Cardiac muscle cell (in vitro differentiated cells and primary cell): ENCODE data around the gene SPOP. TPM values are rescaled to one million over a fixed set of nuclear protein-coding genes. Genes with fewer than 3 reads are reported as not detected.

Experiments used
- DNase-seq, 2 donors: peaks; one replicate each; pipeline versions ENCODE4 v3.0.0 to v3.0.0-alpha.2; 2010 to 2017; ENCODE audit warnings: low read depth in 1 of 2, low spot score in 1 of 2
- H3K27ac ChIP-seq: fragments of 200-600 bp; sonication (generic); 2 replicates; pipeline ENCODE4 v1.5.1; 2016
- H3K27me3 ChIP-seq: fragments of 200-600 bp; sonication (generic); 2 replicates; pipeline ENCODE4 v1.6.0; 2016; ENCODE audit warnings: control low read depth
- H3K36me3 ChIP-seq: fragments of 200-600 bp; sonication (generic); 2 replicates; pipeline ENCODE4 v1.5.1; 2016; ENCODE audit warnings: control low read depth
- H3K4me1 ChIP-seq: fragments of 200-600 bp; sonication (generic); 2 replicates; pipeline ENCODE4 v1.8.1; 2017; ENCODE audit warnings: low read depth, mild to moderate bottlenecking, mixed run types
- H3K4me3 ChIP-seq: fragments of 200-600 bp; sonication (generic); 2 replicates; pipeline ENCODE4 v1.5.1; 2016; ENCODE audit warnings: mild to moderate bottlenecking
- H3K9me3 ChIP-seq: fragments of 200-600 bp; sonication (generic); 2 replicates; pipeline ENCODE4 v1.5.1; 2017; ENCODE audit warnings: low read depth, mild to moderate bottlenecking, control low read depth
- polyA plus RNA-seq: library from polyadenylated mRNA; unstranded; fragments of >200 nt; fragmentation: Nextera tagmentation; extraction: Ambion mirVana; gene quantifications from 2 replicates; pipeline ENCODE4 v1.2.1, GENCODE V29; 2016
- total RNA-seq: library from RNA; depleted of rRNA; stranded (reverse); fragments of >200 nt; gene quantifications from 2 replicates; pipeline ENCODE4 v1.2.3, GENCODE V29; 2016
- TF ChIP-seq, protein P1 (sequence below): IDR thresholded peaks from 2 replicates; pipeline ENCODE4 v1.5.1; 2012; ENCODE audit warnings: low read depth, mild to moderate bottlenecking, low read length

Gene SPOP
- total and polyA plus RNA-seq, 2 experiments from 2014 or later: 54.4 to 111 TPM

DNA sequence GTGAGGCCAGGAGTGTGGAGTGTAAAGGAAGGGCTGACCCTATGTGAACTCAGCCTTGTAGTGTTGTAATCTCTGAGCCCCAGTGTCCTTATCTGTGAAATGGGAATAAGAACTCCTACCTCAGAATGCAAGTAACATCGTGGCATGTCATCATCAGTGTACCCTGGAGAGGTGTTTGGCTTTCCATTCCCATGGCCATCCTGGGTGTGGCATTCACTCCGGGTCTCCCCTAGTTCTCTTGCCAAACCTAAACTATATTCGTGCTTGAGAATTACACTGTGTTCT is 100.3 kb downstream of the SPOP start:
- H3K4me1 ChIP-seq: peaks cover 8% of the 10 kb centered on the region
- H3K9me3 ChIP-seq: no peaks in the 10 kb centered on the region
- H3K27me3 ChIP-seq: peaks cover 13% of the 10 kb centered on the region
- H3K4me3 ChIP-seq: no peak overlapping the region
- DNase-seq: no peak
- H3K27ac ChIP-seq: no peak overlapping the region
- H3K36me3 ChIP-seq: no peaks in the 10 kb centered on the region
- TF ChIP-seq, protein P1, sequence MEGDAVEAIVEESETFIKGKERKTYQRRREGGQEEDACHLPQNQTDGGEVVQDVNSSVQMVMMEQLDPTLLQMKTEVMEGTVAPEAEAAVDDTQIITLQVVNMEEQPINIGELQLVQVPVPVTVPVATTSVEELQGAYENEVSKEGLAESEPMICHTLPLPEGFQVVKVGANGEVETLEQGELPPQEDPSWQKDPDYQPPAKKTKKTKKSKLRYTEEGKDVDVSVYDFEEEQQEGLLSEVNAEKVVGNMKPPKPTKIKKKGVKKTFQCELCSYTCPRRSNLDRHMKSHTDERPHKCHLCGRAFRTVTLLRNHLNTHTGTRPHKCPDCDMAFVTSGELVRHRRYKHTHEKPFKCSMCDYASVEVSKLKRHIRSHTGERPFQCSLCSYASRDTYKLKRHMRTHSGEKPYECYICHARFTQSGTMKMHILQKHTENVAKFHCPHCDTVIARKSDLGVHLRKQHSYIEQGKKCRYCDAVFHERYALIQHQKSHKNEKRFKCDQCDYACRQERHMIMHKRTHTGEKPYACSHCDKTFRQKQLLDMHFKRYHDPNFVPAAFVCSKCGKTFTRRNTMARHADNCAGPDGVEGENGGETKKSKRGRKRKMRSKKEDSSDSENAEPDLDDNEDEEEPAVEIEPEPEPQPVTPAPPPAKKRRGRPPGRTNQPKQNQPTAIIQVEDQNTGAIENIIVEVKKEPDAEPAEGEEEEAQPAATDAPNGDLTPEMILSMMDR: no peak

DNA sequence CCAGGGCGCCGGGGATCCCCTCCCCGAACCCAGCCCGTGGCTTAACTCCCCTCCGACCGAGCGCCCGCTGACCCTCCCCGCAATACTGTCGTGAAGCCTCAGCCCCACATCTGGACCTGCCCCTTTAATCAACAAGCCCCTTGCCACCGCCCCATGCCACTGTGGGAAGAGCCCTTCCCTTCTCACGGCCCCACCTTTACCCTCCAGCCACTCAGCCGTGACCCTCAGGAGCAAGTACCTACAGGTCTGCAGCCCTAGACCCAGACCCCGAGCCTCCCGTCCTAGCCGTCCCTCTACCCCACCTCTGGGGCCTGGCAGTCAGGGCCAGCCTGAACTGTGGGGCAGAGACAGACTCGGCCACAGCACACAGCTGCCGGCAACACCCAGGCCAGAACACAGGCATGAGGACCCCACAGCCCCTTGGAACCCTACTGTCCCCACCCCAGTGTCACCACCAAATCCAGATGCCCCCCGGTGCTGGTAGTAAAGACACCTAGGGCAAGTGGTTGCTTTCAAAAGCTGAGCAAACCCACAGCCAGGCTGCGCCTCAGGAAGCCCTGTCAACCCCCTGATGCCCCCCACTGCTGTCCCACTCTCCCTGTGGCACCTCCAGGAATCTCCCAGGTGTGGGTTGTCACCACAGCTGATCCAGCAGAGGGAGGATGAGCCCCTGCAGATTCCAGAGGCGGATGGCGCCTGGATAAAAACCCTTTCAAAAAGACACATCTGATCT is 100.8 kb downstream of the SPOP start:
- no peak for DNase-seq
- Histone ChIP-seq H3K9me3 (no peaks in the 10 kb centered on the region), H3K4me1 (peaks cover 8% of the 10 kb centered on the region), H3K36me3 (no peaks in the 10 kb centered on the region), H3K27ac (no peak overlapping the region), H3K27me3 (peaks cover 18% of the 10 kb centered on the region), H3K4me3 (peak overlapping the region; percentile 63)
- TF ChIP-seq, protein P1: no peak

DNA sequence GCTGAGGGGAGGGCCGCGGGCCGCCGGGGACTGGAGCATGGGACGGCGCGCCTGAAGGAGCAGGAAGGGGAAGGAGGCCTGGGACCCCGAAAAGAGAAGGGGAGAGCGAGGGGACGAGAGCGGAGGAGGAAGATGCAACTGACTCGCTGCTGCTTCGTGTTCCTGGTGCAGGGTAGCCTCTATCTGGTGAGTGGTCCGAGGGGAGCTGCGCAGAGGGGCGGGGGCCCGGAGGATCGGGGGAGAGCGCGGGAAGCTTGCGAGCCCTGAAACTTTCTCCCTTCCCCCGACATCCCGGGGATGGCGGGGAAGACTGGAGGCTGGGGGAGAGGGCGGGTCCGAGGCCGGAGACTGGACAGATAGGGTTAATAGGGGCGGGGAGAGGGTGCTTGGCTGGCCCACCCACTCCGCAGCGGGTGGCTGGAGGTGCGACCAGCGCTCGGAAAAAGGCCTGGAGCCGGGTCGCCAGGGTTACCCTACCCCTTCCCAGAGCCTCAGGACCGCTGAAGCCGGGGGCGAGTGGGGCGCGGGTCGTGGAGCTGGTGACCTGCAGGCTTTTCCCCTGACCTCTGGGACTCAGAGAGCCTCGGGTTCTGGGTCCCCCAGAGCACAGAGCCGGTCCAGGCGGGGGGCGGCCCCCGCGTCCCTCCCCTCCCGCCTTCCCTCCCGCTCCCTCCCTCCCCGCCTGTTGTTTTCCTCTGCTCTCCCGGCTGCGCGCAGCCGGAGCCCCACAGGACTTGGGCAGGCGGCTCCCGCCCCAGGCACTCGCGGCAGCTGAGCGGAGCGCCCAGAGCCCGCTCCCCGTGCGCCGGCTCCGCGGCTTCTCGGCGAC is 101.6 kb downstream of the SPOP start:
- TF ChIP-seq, protein P1: no peak
- no peak overlapping the region for H3K27ac ChIP-seq
- no peaks in the 10 kb centered on the region for H3K36me3 ChIP-seq
- H3K9me3 ChIP-seq: no peaks in the 10 kb centered on the region
- H3K4me3 ChIP-seq: peak overlapping the region; percentile 63
- DNase-seq: peak; percentile 60 to 84
- H3K4me1 ChIP-seq: peaks cover 6% of the 10 kb centered on the region
- H3K27me3 ChIP-seq: peaks cover 26% of the 10 kb centered on the region

DNA sequence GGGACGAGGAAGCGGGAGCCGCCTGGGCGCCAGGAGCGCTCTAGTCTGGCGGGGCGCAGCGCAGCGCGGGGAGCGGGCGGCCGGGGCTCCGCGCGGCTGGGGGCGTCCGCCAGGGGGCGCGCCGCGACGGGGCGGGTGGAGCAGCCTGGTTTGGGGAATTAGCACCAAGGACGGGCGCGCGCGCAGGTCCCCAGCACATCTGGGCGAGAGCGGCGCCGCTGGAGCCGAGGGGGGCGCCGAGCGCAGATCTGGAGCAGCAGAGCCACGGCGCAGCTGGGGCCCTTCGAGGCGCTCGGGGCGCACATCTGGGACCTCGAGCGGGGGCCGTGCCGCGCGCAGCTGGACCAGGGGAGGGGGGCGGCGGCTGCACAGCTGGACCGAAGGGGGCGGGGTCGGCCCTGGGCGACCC is 102.2 kb downstream of the SPOP start, which contains the start of gene NXPH3:
NXPH3 (plus strand) TSS at position 193 of the 409 bp plus-strand sequence. CDS start 349 bp downstream, outside the sequence.
- Histone ChIP-seq H3K36me3 (no peaks in the 10 kb centered on the region), H3K9me3 (no peaks in the 10 kb centered on the region), H3K4me1 (peaks cover 4% of the 10 kb centered on the region), H3K27me3 (peaks cover 31% of the 10 kb centered on the region), H3K27ac (no peak within 1 kb of the TSS), H3K4me3 (peak within 1 kb of the TSS; percentile 63)
- TF ChIP-seq, protein P1: peak; percentile 25
- DNase-seq: peak; percentile 58 to 85

DNA sequence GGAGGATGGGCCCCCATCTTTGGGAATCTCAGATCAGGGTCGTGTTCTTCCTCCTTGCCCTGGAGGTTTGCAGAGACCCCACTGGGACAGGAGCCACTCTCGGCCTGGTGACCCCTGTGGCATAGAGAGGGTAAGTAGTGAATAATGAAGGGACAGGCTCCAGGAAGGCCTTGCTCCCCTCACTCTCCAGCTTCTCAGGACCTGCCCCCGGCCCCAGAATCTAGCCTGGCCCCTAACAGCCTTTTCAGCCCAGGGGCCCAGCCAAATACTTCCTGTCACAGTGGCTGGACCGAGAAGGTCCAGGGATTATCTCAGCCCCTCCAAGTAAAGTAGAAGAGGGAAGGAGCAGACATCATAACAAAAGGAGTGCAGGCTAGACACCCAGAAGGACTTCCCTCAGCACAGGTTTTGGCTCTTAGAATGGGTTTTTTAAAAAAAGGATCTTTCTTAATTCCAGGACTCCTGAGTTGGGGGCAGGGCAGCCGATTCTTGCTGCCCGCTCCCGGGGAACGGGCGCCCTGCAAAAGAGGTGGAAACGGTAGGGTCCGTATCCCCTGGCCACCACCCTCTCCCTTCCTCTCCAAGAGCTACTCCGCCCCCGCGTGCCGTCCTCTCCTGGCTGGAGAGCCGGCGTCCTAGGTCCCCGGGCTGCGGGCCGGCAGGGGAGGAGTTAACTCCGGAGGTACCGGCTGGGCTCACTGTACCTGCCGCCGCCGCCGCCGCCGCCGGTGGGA is 102.8 kb downstream of the SPOP start:
- peak overlapping the region; percentile 63 for H3K4me3 ChIP-seq
- TF ChIP-seq, protein P1: no peak

More for the DNA sequence above, 102.8 kb downstream of the SPOP start:
- no peaks in the 10 kb centered on the region for H3K36me3 ChIP-seq
- no peak overlapping the region for H3K27ac ChIP-seq
- DNase-seq: no peak
- peaks cover 4% of the 10 kb centered on the region for H3K4me1 ChIP-seq
- H3K27me3 ChIP-seq: peaks cover 36% of the 10 kb centered on the region
- no peaks in the 10 kb centered on the region for H3K9me3 ChIP-seq
